Astrocyte (in vitro differentiated cells and primary cell): Measurements from ENCODE around the gene UBE2E2.

Experiments used
- EZH2 ChIP-seq: IDR thresholded peaks from 2 replicates; pipeline ENCODE4 v1.6.1; 2012; ENCODE audit warnings: mild to moderate bottlenecking, low read length, inconsistent platforms; ENCODE audit not compliant: insufficient read depth
- TF ChIP-seq, protein P1 (sequence below): IDR thresholded peaks from 2 replicates; pipeline ENCODE4 v1.5.1; 2011; ENCODE audit warnings: low read depth, mild to moderate bottlenecking, inconsistent platforms, low read length, moderate library complexity; ENCODE audit not compliant: insufficient read depth

DNA sequence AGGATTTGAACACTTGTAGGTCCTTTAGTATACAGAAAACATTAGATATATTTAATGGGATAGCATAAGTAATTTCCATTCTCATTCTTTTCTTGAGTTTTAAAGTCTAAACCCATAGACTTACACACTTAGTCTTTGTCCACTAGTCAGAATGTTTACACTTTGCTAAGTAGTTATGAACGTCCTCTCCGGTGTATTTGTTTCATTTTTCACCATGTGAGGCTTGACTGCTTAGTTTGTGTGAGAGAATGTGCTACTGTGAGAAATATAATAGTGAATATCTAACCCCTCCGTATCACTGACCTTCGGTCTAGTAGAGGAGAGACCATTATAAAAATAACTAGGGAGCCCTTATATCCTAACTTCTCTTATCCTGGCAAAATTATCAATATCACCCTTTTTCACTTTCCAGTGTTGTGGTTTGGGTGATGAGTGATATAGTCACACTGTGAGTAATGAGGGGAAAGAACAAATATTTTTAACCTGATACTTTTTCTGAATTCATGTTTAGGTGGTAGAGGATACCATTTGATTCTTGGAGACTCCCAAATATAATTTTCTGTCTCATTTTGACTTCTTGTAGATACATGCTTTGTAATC lies 122.4 kb downstream of the UBE2E2 start:
- TF ChIP-seq, protein P1, sequence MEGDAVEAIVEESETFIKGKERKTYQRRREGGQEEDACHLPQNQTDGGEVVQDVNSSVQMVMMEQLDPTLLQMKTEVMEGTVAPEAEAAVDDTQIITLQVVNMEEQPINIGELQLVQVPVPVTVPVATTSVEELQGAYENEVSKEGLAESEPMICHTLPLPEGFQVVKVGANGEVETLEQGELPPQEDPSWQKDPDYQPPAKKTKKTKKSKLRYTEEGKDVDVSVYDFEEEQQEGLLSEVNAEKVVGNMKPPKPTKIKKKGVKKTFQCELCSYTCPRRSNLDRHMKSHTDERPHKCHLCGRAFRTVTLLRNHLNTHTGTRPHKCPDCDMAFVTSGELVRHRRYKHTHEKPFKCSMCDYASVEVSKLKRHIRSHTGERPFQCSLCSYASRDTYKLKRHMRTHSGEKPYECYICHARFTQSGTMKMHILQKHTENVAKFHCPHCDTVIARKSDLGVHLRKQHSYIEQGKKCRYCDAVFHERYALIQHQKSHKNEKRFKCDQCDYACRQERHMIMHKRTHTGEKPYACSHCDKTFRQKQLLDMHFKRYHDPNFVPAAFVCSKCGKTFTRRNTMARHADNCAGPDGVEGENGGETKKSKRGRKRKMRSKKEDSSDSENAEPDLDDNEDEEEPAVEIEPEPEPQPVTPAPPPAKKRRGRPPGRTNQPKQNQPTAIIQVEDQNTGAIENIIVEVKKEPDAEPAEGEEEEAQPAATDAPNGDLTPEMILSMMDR: no peak
- no peak for TF ChIP-seq EZH2
